NB4 (cell line): ENCODE measurements around the gene GPRC6A.

Source experiments
- MYC ChIP-seq: IDR thresholded peaks from 2 replicates; pipeline ENCODE4 v1.6.1; 2011; ENCODE audit warnings: low read depth, low read length
- POLR2A ChIP-seq: IDR thresholded peaks from 2 replicates; pipeline ENCODE4 v1.6.1; 2011; ENCODE audit warnings: mild to moderate bottlenecking; ENCODE audit not compliant: insufficient read length; ENCODE audit errors: extremely low read depth
- TF ChIP-seq, protein P1 (sequence below): IDR thresholded peaks from one replicate; pipeline ENCODE4 v1.5.1; 2012; ENCODE audit warnings: low read depth, low read length
- TF ChIP-seq, protein P2 (sequence below): IDR thresholded peaks from 2 replicates; pipeline ENCODE4 v1.6.1; 2011; ENCODE audit warnings: low read depth, low read length

DNA sequence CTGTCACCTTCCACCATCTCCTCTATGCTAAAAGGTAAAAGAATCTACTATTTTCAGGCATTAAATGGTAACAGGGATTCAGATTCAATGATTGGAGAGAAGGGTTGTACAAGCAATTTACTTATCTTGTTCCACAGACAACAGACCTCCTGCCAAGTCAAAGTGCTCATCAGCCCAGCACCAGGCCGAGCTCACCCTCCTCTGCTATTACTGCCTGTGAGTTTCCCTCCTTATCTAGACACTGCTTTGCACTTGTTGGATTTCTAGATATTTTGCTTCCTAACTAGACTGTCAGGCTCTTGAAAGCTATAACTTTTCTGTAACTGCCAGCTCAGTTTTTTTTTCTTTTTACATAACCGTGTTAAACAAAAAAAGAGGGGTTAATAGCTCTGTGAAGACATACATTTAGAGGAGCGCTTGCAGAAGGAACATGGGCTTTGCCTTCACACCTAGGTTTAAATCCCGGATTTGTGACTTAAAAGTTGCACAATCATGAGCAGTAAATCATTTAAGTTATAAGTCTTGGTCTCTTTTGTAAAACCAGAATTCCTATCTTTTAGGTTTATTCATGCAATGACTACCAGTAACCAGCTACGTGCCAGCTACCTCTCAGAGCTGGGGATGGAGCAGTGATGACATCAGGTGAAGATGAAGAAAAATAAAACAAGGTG, 62.2 kb downstream of the GPRC6A start:
- TF ChIP-seq, protein P1, sequence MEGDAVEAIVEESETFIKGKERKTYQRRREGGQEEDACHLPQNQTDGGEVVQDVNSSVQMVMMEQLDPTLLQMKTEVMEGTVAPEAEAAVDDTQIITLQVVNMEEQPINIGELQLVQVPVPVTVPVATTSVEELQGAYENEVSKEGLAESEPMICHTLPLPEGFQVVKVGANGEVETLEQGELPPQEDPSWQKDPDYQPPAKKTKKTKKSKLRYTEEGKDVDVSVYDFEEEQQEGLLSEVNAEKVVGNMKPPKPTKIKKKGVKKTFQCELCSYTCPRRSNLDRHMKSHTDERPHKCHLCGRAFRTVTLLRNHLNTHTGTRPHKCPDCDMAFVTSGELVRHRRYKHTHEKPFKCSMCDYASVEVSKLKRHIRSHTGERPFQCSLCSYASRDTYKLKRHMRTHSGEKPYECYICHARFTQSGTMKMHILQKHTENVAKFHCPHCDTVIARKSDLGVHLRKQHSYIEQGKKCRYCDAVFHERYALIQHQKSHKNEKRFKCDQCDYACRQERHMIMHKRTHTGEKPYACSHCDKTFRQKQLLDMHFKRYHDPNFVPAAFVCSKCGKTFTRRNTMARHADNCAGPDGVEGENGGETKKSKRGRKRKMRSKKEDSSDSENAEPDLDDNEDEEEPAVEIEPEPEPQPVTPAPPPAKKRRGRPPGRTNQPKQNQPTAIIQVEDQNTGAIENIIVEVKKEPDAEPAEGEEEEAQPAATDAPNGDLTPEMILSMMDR: no peak
- TF ChIP-seq POLR2A (no peak), MYC (no peak)
- TF ChIP-seq, protein P2, sequence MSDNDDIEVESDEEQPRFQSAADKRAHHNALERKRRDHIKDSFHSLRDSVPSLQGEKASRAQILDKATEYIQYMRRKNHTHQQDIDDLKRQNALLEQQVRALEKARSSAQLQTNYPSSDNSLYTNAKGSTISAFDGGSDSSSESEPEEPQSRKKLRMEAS: no peak
